IMR-90 (cell line): ENCODE results near the gene CFAP299. TPM values are rescaled to one million over a fixed set of nuclear protein-coding genes. Genes with fewer than 3 reads are reported as not detected.

ENCODE experiments used
- ATAC-seq: fragments of 200-7000 bp; cut with Tn5 transposase; 2 replicates; pipeline ENCODE4 v1.9.1; 2020; ENCODE audit warnings: low read depth, mild to moderate bottlenecking, moderate library complexity
- BruUV-seq: library from RNA; stranded (reverse); fragments of 400-500 nt; replicated peaks from 2 replicates; lab custom pipeline; 2021; lab: Mats Ljungman, UMichigan
- CTCF ChIA-PET: fragments of 300-600 bp; formaldehyde crosslinking; extraction: SDS; loops from one replicate; lab custom pipeline; 2021; ENCODE audit warnings: antibody characterized with exemption; lab: Yijun Ruan, JAX
- POLR2A ChIA-PET: fragments of 300-600 bp; sonication (Branson Sonifier 250); formaldehyde crosslinking; loops from one replicate; lab custom pipeline; 2022; ENCODE audit warnings: antibody characterized with exemption; ENCODE audit not compliant: unreplicated experiment; lab: Charles Lee
- DNase-seq: peaks from one replicate; pipeline ENCODE4 v3.0.0; 2013
- H2AFZ ChIP-seq: replicated peaks from 2 replicates; pipeline ENCODE3; 2013; ENCODE audit warnings: low read length, mild to moderate bottlenecking; ENCODE audit not compliant: poor library complexity
- H2AK5ac ChIP-seq: 2 replicates; pipeline ENCODE4 v1.6.1; 2013; ENCODE audit warnings: low read depth, low read length, inconsistent platforms
- H2AK9ac ChIP-seq: replicated peaks from 2 replicates; pipeline ENCODE3; 2013; ENCODE audit warnings: mild to moderate bottlenecking, low read depth, low read length, moderate library complexity; ENCODE audit not compliant: poor library complexity
- H2BK120ac ChIP-seq: 2 replicates; pipeline ENCODE4 v1.6.1; 2013; ENCODE audit warnings: low read depth, low read length, inconsistent platforms
- H2BK15ac ChIP-seq: 3 replicates; pipeline ENCODE4 v1.6.1; 2013; ENCODE audit warnings: low read depth, low read length, inconsistent platforms
- H2BK20ac ChIP-seq: 2 replicates; pipeline ENCODE4 v1.6.1; 2013; ENCODE audit warnings: low read depth, mild to moderate bottlenecking, inconsistent platforms, low read length, moderate library complexity
- H2BK5ac ChIP-seq: 2 replicates; pipeline ENCODE4 v1.6.1; 2013; ENCODE audit warnings: mild to moderate bottlenecking, low read depth, low read length, inconsistent platforms; ENCODE audit not compliant: poor library complexity, severe bottlenecking
- H3K14ac ChIP-seq: replicated peaks from 2 replicates; pipeline ENCODE4 v1.6.1; 2013; ENCODE audit warnings: low read depth, low read length, inconsistent platforms
- H3K18ac ChIP-seq: 2 replicates; pipeline ENCODE4 v1.6.1; 2013; ENCODE audit warnings: low read depth, low read length, control low read depth
- H3K23ac ChIP-seq: 2 replicates; pipeline ENCODE4 v1.6.1; 2013; ENCODE audit warnings: low read depth, low read length, inconsistent platforms
- H3K27ac ChIP-seq: 2 replicates; pipeline ENCODE4 v1.5.1; 2013; ENCODE audit warnings: mild to moderate bottlenecking, control low read depth, low read length; ENCODE audit not compliant: insufficient read depth
- H3K27me3 ChIP-seq: 2 replicates; pipeline ENCODE4 v1.6.1; 2013; ENCODE audit warnings: low read length; ENCODE audit not compliant: control insufficient read depth, insufficient read depth
- H3K36me3 ChIP-seq: 2 replicates; pipeline ENCODE4 v1.6.1; 2013; ENCODE audit warnings: low read length, mixed read lengths; ENCODE audit not compliant: control insufficient read depth, insufficient read depth
- H3K4ac ChIP-seq: 2 replicates; pipeline ENCODE4 v1.6.1; 2013; ENCODE audit warnings: low read depth, low read length, inconsistent platforms
- H3K4me1 ChIP-seq: 2 replicates; pipeline ENCODE4 v1.6.1; 2013; ENCODE audit warnings: low read length, mixed read lengths; ENCODE audit not compliant: control insufficient read depth, insufficient read depth
- H3K4me2 ChIP-seq: 2 replicates; pipeline ENCODE4 v1.6.1; 2013; ENCODE audit warnings: low read depth, mild to moderate bottlenecking, control low read depth, low read length, moderate library complexity
- H3K4me3 ChIP-seq: 2 replicates; pipeline ENCODE4 v1.5.1; 2013; ENCODE audit warnings: low read depth, mild to moderate bottlenecking, control low read depth, low read length, moderate library complexity; ENCODE audit not compliant: insufficient read depth
- H3K56ac ChIP-seq: 2 replicates; pipeline ENCODE4 v1.6.1; 2013; ENCODE audit warnings: low read length, inconsistent platforms; ENCODE audit not compliant: insufficient read depth; ENCODE audit errors: extremely low read depth
- H3K79me1 ChIP-seq, 2 experiments: 2 replicates each; pipeline ENCODE4 v1.6.1; 2013; ENCODE audit warnings: low read length in 2 of 2, inconsistent platforms in 1 of 2, low read depth in 1 of 2
- H3K9ac ChIP-seq: 2 replicates; pipeline ENCODE4 v1.6.1; 2013; ENCODE audit warnings: low read depth, low read length, control low read depth
- H3K9me1 ChIP-seq: 2 replicates; pipeline ENCODE4 v1.6.1; 2013; ENCODE audit warnings: low read length, inconsistent platforms; ENCODE audit not compliant: insufficient read depth
- H3K9me3 ChIP-seq: 2 replicates; pipeline ENCODE4 v1.6.1; 2013; ENCODE audit warnings: low read length; ENCODE audit not compliant: control insufficient read depth, insufficient read depth
- H4K20me1 ChIP-seq: 2 replicates; pipeline ENCODE4 v1.6.1; 2013; ENCODE audit warnings: low read length, inconsistent platforms; ENCODE audit not compliant: insufficient read depth
- H4K5ac ChIP-seq: 2 replicates; pipeline ENCODE4 v1.6.1; 2013; ENCODE audit warnings: mild to moderate bottlenecking, low read depth, low read length, control low read depth
- H4K8ac ChIP-seq, 2 experiments: 2 replicates each; pipeline ENCODE4 v1.6.1; 2013; ENCODE audit warnings: low read depth in 2 of 2, low read length in 2 of 2, control low read depth in 1 of 2, inconsistent platforms in 1 of 2
- H4K91ac ChIP-seq: 2 replicates; pipeline ENCODE4 v1.6.1; 2013; ENCODE audit warnings: low read depth, low read length, inconsistent platforms; ENCODE audit not compliant: insufficient read depth
- CEBPB ChIP-seq: IDR thresholded peaks from 2 replicates; pipeline ENCODE4 v1.6.1; 2012; ENCODE audit warnings: low read depth, low read length, improper control_type of control experiment
- CHD1 ChIP-seq: IDR thresholded peaks from 2 replicates; pipeline ENCODE4 v1.6.1; 2012; ENCODE audit warnings: low read depth, low read length, improper control_type of control experiment
- MAFK ChIP-seq: IDR thresholded peaks from 2 replicates; pipeline ENCODE4 v1.6.1; 2012; ENCODE audit warnings: low read depth, low read length, improper control_type of control experiment
- MXI1 ChIP-seq: IDR thresholded peaks from 2 replicates; pipeline ENCODE4 v1.6.1; 2012; ENCODE audit warnings: low read depth, mild to moderate bottlenecking, low read length, moderate library complexity, borderline replicate concordance
- NFE2L2 ChIP-seq: fragments of 150-350 bp; IDR thresholded peaks from 2 replicates; pipeline ENCODE4 v1.6.1; 2016; ENCODE audit warnings: low read depth, mild to moderate bottlenecking, low read length
- WGBS, 2 experiments: methylation state at CpG; one replicate each; pipeline versions ENCODE4 v1.1.5 to v1.1.7; 2013; ENCODE audit warnings: missing lambda C conversion rate in 2 of 2; ENCODE audit not compliant: insufficient read length in 1 of 2; ENCODE audit errors: extremely low coverage in 2 of 2; 5-methylcytosine and 5-hydroxymethylcytosine counted together
- dilution Hi-C: fragments of 300-500 bp; cut with HindIII; formaldehyde crosslinking; loops from one replicate; pipeline ENCODE4 v1.14.3; 2018; ENCODE audit warnings: low sequenced_read_pairs; ENCODE audit not compliant: unreplicated experiment
- in situ Hi-C: fragments of 300-500 bp; cut with MboI; formaldehyde crosslinking; loops from 3 replicates; pipeline ENCODE4 v1.14.3; 2019; ENCODE audit warnings: low sequenced_read_pairs, inconsistent platforms, mixed read lengths
- intact Hi-C: fragments of 100-400 bp; cut with micrococcal nuclease; formaldehyde crosslinking; loops from 2 replicates; pipeline ENCODE4 v1.10.0; 2022
- polyA plus RNA-seq, 3 experiments: library from polyadenylated mRNA; depleted of rRNA; stranded (reverse); fragments of >200 nt; gene quantifications; 2 replicates each; pipeline ENCODE4 v1.2.3, GENCODE V29; 2012; ENCODE audit warnings: low replicate concordance in 1 of 3
- total RNA-seq: library from RNA; depleted of rRNA; stranded (reverse); fragments of >200 nt; gene quantifications from 2 replicates; pipeline ENCODE4 v1.2.3, GENCODE V29; 2012
- TF ChIP-seq, protein P1 (sequence below): fragments of 150-350 bp; IDR thresholded peaks from 2 replicates; pipeline ENCODE4 v1.6.1; 2016; ENCODE audit warnings: low read depth, mild to moderate bottlenecking, low read length, moderate library complexity, borderline replicate concordance
- TF ChIP-seq, protein P2 (sequence below): fragments of 150-350 bp; IDR thresholded peaks from 2 replicates; pipeline ENCODE4 v1.6.1; 2017; ENCODE audit warnings: mild to moderate bottlenecking, antibody characterized with exemption, low read length, low read depth

Gene CFAP299
- total and polyA plus RNA-seq, 2 of the 4 experiments (the other 2 are of a cell fraction), result 1.0 to 1.1 TPM

DNA sequence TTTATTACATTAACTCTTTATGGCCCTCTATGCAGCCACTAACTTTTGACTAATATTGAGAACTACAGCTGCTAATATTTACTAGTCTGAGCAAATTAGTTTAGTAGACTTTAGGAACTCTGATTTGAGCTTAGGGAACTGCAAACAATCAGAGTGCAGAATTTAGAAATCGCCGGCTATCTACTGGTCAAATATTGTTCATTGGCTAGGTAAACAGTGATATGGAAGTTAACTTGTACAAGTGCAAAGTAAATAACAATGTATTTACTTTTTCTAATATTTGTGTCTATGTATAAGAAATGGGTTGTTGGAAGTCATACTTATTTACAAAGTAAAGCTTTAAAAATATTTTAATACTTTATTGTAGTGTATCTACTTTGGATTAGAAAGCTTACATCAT is 279.6 kb downstream of the CFAP299 start:
- no peak overlapping the region for H2BK5ac ChIP-seq
- no peak for ATAC-seq
- no peaks in the 10 kb centered on the region for H3K4me1 ChIP-seq
- H4K20me1 ChIP-seq, result no peaks in the 10 kb centered on the region
- no peak overlapping the region for H4K91ac ChIP-seq
- H3K18ac ChIP-seq, result no peak overlapping the region
- no peak overlapping the region for H3K27ac ChIP-seq
- no CpG with 5 or more reads among the region's 2 CpGs for WGBS, 2 experiments
- H3K9ac ChIP-seq, result no peak overlapping the region
- no peaks in the 10 kb centered on the region for H3K79me1 ChIP-seq
- H3K36me3 ChIP-seq, result no peaks in the 10 kb centered on the region
- no peak overlapping the region for H3K56ac ChIP-seq
- TF ChIP-seq MXI1 (no peak), NFE2L2 (no peak), CHD1 (no peak), MAFK (no peak), CEBPB (no peak)
- TF ChIP-seq, protein P1, sequence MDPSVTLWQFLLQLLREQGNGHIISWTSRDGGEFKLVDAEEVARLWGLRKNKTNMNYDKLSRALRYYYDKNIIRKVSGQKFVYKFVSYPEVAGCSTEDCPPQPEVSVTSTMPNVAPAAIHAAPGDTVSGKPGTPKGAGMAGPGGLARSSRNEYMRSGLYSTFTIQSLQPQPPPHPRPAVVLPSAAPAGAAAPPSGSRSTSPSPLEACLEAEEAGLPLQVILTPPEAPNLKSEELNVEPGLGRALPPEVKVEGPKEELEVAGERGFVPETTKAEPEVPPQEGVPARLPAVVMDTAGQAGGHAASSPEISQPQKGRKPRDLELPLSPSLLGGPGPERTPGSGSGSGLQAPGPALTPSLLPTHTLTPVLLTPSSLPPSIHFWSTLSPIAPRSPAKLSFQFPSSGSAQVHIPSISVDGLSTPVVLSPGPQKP, result no peak
- TF ChIP-seq, protein P2, sequence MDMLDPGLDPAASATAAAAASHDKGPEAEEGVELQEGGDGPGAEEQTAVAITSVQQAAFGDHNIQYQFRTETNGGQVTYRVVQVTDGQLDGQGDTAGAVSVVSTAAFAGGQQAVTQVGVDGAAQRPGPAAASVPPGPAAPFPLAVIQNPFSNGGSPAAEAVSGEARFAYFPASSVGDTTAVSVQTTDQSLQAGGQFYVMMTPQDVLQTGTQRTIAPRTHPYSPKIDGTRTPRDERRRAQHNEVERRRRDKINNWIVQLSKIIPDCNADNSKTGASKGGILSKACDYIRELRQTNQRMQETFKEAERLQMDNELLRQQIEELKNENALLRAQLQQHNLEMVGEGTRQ, result no peak
- no peak overlapping the region for H4K8ac ChIP-seq
- H2AFZ ChIP-seq, result no peak overlapping the region
- H3K4ac ChIP-seq, result no peak overlapping the region
- no peak overlapping the region for H3K4me3 ChIP-seq
- ChIA-PET CTCF (no interaction called here), POLR2A (no interaction called here)
- H3K9me3 ChIP-seq, result no peaks in the 10 kb centered on the region
- intact Hi-C loops, result loop anchor here (10.0 kb wide), 1 partner anchor 250 kb away; no protein-coding TSS in a partner anchor
- in situ Hi-C loops, result no loop called here
- no peak overlapping the region for H3K4me2 ChIP-seq
- BruUV-seq, result no TSS peak
- no peak for DNase-seq
- dilution Hi-C loops, result no loop called here
- H2AK5ac ChIP-seq, result no peak overlapping the region
- H2BK20ac ChIP-seq, result no peak overlapping the region
- peaks cover 1% of the 10 kb centered on the region; the same call in 1 of the 2 replicates for H3K27me3 ChIP-seq
- no peak overlapping the region for H4K5ac ChIP-seq
- no peak overlapping the region for H3K23ac ChIP-seq
- no peak overlapping the region for H2AK9ac ChIP-seq
- H2BK120ac ChIP-seq, result no peak overlapping the region
- no peak overlapping the region for H3K14ac ChIP-seq
- no peak overlapping the region for H2BK15ac ChIP-seq
- no peaks in the 10 kb centered on the region for H3K9me1 ChIP-seq
